Esophagus muscularis mucosa (tissue), 4 donors: Measurements from ENCODE around the gene DYNLT4. TPM values are rescaled to one million over a fixed set of nuclear protein-coding genes. Genes with fewer than 3 reads are reported as not detected.

Experiments
- DNase-seq: peaks from one replicate; pipeline ENCODE4 v3.0.0-alpha.2; 2017; ENCODE audit errors: extremely low spot score
- H3K27ac ChIP-seq, 4 donors: fragments of 200-600 bp; sonication (generic); replicated peaks in 1 of 4; 1 replicate in 3 of 4; 2 replicates in 1 of 4; pipeline ENCODE4 v1.5.1; 2016 to 2019; ENCODE audit warnings: mild to moderate bottlenecking in 1 of 4
- H3K27me3 ChIP-seq, 4 donors: fragments of 200-600 bp; sonication (generic); one replicate each; pipeline versions ENCODE4 v1.5.1 to v1.6.0; 2016 to 2019
- H3K36me3 ChIP-seq, 4 donors: fragments of 200-600 bp; sonication (generic); one replicate each; pipeline ENCODE4 v1.5.1; 2016 to 2019
- H3K4me1 ChIP-seq, 4 donors: fragments of 200-600 bp; sonication (generic); one replicate each; pipeline ENCODE4 v1.5.1; 2016 to 2019
- H3K4me3 ChIP-seq, 4 donors: fragments of 200-600 bp; sonication (generic); 1 replicate in 2 of 4; 2 replicates in 2 of 4; pipeline ENCODE4 v1.5.1; 2016 to 2019; ENCODE audit warnings: mild to moderate bottlenecking in 4 of 4, moderate library complexity in 1 of 4
- H3K9me3 ChIP-seq, 4 donors: fragments of 200-600 bp; sonication (generic); 1 replicate in 3 of 4; 2 replicates in 1 of 4; pipeline ENCODE4 v1.5.1; 2016 to 2019
- EP300 ChIP-seq: sonication (generic); formaldehyde crosslinking; IDR thresholded peaks from one replicate; pipeline ENCODE4 v1.6.1; 2017; ENCODE audit warnings: antibody characterized with exemption
- POLR2A ChIP-seq: fragments of 450-650 bp; IDR thresholded peaks from one replicate; pipeline ENCODE4 v1.6.1; 2017; ENCODE audit warnings: antibody characterized with exemption, moderate library complexity, mild to moderate bottlenecking, low read depth
- POLR2AphosphoS5 ChIP-seq, 2 donors: sonication (generic); formaldehyde crosslinking; IDR thresholded peaks; one replicate each; pipeline ENCODE4 v1.6.1; 2017; ENCODE audit warnings: antibody characterized with exemption in 2 of 2
- WGBS: methylation state at CpG from one replicate; pipeline ENCODE4 v1.1.5; 2018; 5-methylcytosine and 5-hydroxymethylcytosine counted together
- intact Hi-C: fragments of 100-400 bp; cut with DNase I; formaldehyde crosslinking; loops from one replicate; pipeline ENCODE4 v1.15.1; 2023
- total RNA-seq, 4 donors: library from RNA; depleted of rRNA; stranded (reverse); fragments of >200 nt; gene quantifications; one replicate each; pipeline versions ENCODE4 v1.1.0 to v1.2.1, GENCODE V29; 2016
- TF ChIP-seq, protein P1 (sequence below), 3 experiments: fragments of 200-600 bp in 2 of 3; fragments of 450-650 bp in 1 of 3; sonication (generic) in 2 of 3; IDR thresholded peaks; one replicate each; pipeline ENCODE4 v1.5.1; 2017 to 2019; ENCODE audit warnings: antibody characterized with exemption in 3 of 3, mild to moderate bottlenecking in 2 of 3, moderate library complexity in 1 of 3

DYNLT4 gene, protein sequence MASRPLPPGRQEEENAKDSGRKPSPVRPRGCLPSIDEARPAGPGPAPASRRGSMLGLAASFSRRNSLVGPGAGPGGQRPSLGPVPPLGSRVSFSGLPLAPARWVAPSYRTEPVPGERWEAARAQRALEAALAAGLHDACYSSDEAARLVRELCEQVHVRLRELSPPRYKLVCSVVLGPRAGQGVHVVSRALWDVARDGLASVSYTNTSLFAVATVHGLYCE
- under 1 TPM in 1 of 4 donors, not detected in 3; 0.83 TPM for total RNA-seq

GRCh38 chr1:44806704-44807363 is at the start of gene DYNLT4:
DYNLT4 (minus strand) TSS chr1:44807351; CDS start chr1:44806668, 683 bp downstream.
- Histone ChIP-seq H3K27ac (peak within 1 kb of the TSS; percentile 96 to 97 (median 96)), H3K27me3 (no peaks in the 10 kb centered on the region), H3K36me3 (peaks cover 9 to 47% (median 41%) of the 10 kb centered on the region in 4 donors), H3K4me1 (peaks cover 85 to 100% (median 93%) of the 10 kb centered on the region in 4 donors), H3K9me3 (no peaks in the 10 kb centered on the region), H3K4me3 (peak within 1 kb of the TSS; percentile 30 to 49 (median 39))
- intact Hi-C loops = no loop called here
- no peak for TF ChIP-seq POLR2A
- TF ChIP-seq EP300 = no peak
- TF ChIP-seq, protein P1, sequence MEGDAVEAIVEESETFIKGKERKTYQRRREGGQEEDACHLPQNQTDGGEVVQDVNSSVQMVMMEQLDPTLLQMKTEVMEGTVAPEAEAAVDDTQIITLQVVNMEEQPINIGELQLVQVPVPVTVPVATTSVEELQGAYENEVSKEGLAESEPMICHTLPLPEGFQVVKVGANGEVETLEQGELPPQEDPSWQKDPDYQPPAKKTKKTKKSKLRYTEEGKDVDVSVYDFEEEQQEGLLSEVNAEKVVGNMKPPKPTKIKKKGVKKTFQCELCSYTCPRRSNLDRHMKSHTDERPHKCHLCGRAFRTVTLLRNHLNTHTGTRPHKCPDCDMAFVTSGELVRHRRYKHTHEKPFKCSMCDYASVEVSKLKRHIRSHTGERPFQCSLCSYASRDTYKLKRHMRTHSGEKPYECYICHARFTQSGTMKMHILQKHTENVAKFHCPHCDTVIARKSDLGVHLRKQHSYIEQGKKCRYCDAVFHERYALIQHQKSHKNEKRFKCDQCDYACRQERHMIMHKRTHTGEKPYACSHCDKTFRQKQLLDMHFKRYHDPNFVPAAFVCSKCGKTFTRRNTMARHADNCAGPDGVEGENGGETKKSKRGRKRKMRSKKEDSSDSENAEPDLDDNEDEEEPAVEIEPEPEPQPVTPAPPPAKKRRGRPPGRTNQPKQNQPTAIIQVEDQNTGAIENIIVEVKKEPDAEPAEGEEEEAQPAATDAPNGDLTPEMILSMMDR (IDR thresholded peaks at IDR 0.05) = no peak
- no peak for TF ChIP-seq POLR2AphosphoS5 (IDR thresholded peaks at IDR 0.05)
- no peak for DNase-seq
- WGBS = 34% methylated on average over 7 of the region's 7 CpGs

GRCh38 chr1:44855742-44856141 is 48.6 kb upstream of the DYNLT4 start:
- Histone ChIP-seq H3K4me3 (no peak overlapping the region), H3K4me1 (peaks cover 0 to under 1% (median 0%) of the 10 kb centered on the region in 4 donors), H3K9me3 (no peaks in the 10 kb centered on the region), H3K27me3 (no peaks in the 10 kb centered on the region), H3K36me3 (peaks cover 0 to 48% (median 25%) of the 10 kb centered on the region in 4 donors), H3K27ac (no peak overlapping the region)
- TF ChIP-seq POLR2A (no peak), POLR2AphosphoS5 (IDR thresholded peaks at IDR 0.05) (no peak), EP300 (no peak)
- TF ChIP-seq, protein P1 (IDR thresholded peaks at IDR 0.05) = no peak
- DNase-seq = no peak
- intact Hi-C loops = no loop called here
- WGBS = 81% methylated on average over 7 of the region's 7 CpGs

GRCh38 chr1:44854970-44855369 is 47.8 kb upstream of the DYNLT4 start:
- Histone ChIP-seq H3K27ac (no peak overlapping the region), H3K36me3 (peaks cover 0 to 54% (median 33%) of the 10 kb centered on the region in 4 donors), H3K9me3 (no peaks in the 10 kb centered on the region), H3K4me3 (no peak overlapping the region), H3K27me3 (no peaks in the 10 kb centered on the region), H3K4me1 (no peaks in the 10 kb centered on the region)
- intact Hi-C loops = no loop called here
- TF ChIP-seq, protein P1 (IDR thresholded peaks at IDR 0.05) = no peak
- TF ChIP-seq EP300 (no peak), POLR2AphosphoS5 (IDR thresholded peaks at IDR 0.05) (no peak), POLR2A (no peak)
- no peak for DNase-seq
- WGBS = 48% methylated on average over 1 of the region's 1 CpG

DNA sequence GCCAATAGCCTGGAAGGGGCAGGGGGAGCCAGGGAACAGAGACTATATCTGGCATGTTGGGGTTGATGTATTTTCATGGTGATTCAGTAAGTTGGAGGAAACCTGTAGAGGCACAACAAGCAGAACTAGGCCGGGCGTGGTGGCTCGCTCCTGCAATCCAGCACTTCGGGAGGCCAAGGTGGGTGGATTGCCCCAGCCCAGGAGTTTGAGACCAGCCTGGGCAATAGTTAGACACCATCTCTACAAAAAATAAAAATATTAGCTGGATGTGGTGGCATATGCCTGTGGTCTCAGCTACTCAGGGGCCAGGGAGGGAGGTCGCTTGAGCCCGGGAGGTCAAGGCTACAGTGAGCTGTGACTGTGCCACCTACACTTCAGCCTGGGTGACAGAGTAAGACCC is 46.0 kb upstream of the DYNLT4 start:
- Histone ChIP-seq H3K36me3 (peaks cover 0 to 47% (median 33%) of the 10 kb centered on the region in 4 donors), H3K4me3 (no peak overlapping the region), H3K9me3 (no peaks in the 10 kb centered on the region), H3K27me3 (no peaks in the 10 kb centered on the region), H3K27ac (no peak overlapping the region), H3K4me1 (peaks cover 3 to 13% (median 8%) of the 10 kb centered on the region in 4 donors)
- no peak for TF ChIP-seq POLR2A
- TF ChIP-seq, protein P1 (IDR thresholded peaks at IDR 0.05) = no peak
- TF ChIP-seq POLR2AphosphoS5 (IDR thresholded peaks at IDR 0.05) = no peak
- TF ChIP-seq EP300 = no peak
- 96% methylated on average over 6 of the region's 6 CpGs for WGBS
- intact Hi-C loops = no loop called here
- no peak for DNase-seq
